GM23338 (cell line): Measurements from ENCODE around the gene ARMC5. TPM values are rescaled to one million over a fixed set of nuclear protein-coding genes. Genes with fewer than 3 reads are reported as not detected.

Experiments
- ATAC-seq: fragments of 200-7000 bp; cut with Tn5 transposase; 3 replicates; pipeline ENCODE4 v1.9.1; 2020
- DNase-seq: peaks from one replicate; pipeline ENCODE4 v3.0.0-alpha.2; 2015; ENCODE audit warnings: low spot score
- H2AFZ ChIP-seq: fragments of 200-600 bp; sonication (generic); 2 replicates; pipeline ENCODE4 v1.8.0; 2016; ENCODE audit warnings: antibody characterized with exemption, mild to moderate bottlenecking, moderate library complexity
- H3F3A ChIP-seq: fragments of 200-600 bp; sonication (generic); replicated peaks from 2 replicates; pipeline ENCODE4 v1.8.0; 2017; ENCODE audit warnings: antibody characterized with exemption, mixed run types, low read depth
- H3K27ac ChIP-seq: fragments of 200-600 bp; sonication (generic); 2 replicates; pipeline ENCODE4 v1.6.1; 2016; ENCODE audit warnings: low read depth
- H3K27me3 ChIP-seq: fragments of 200-600 bp; sonication (generic); 2 replicates; pipeline ENCODE4 v1.8.0; 2016; ENCODE audit warnings: mild to moderate bottlenecking, mixed run types, moderate library complexity; ENCODE audit not compliant: insufficient read depth
- H3K36me3 ChIP-seq: fragments of 200-600 bp; sonication (generic); 2 replicates; pipeline ENCODE4 v1.8.0; 2016; ENCODE audit warnings: mild to moderate bottlenecking; ENCODE audit not compliant: insufficient read depth
- H3K4me1 ChIP-seq: fragments of 200-600 bp; sonication (generic); 2 replicates; pipeline ENCODE4 v1.8.0; 2016; ENCODE audit warnings: mild to moderate bottlenecking, moderate library complexity; ENCODE audit not compliant: insufficient read depth
- H3K4me2 ChIP-seq: fragments of 200-600 bp; sonication (generic); 2 replicates; pipeline ENCODE4 v1.7.1; 2017; ENCODE audit warnings: mixed run types
- H3K4me3 ChIP-seq: fragments of 200-600 bp; sonication (generic); 2 replicates; pipeline ENCODE4 v1.6.1; 2016; ENCODE audit warnings: mixed run types
- H3K79me2 ChIP-seq: fragments of 200-600 bp; sonication (generic); replicated peaks from 2 replicates; pipeline ENCODE4 v1.8.0; 2017; ENCODE audit warnings: mild to moderate bottlenecking; ENCODE audit not compliant: insufficient read depth
- H3K9me2 ChIP-seq: fragments of 200-600 bp; sonication (generic); 2 replicates; pipeline ENCODE4 v1.8.0; 2017; ENCODE audit not compliant: insufficient read depth
- H4K20me1 ChIP-seq: fragments of 200-600 bp; sonication (generic); replicated peaks from 2 replicates; pipeline ENCODE4 v1.8.0; 2017; ENCODE audit warnings: mild to moderate bottlenecking; ENCODE audit not compliant: insufficient read depth
- H3K27ac Mint-ChIP-seq: 2 replicates; pipeline ENCODE4 v1.8.0; 2020; ENCODE audit warnings: inconsistent platforms, mild to moderate bottlenecking, moderate library complexity, mixed read lengths
- H3K27me3 Mint-ChIP-seq: 3 replicates; pipeline ENCODE4 v1.8.0; 2022; ENCODE audit warnings: low read depth, mild to moderate bottlenecking, moderate library complexity, mixed read lengths, inconsistent platforms; ENCODE audit not compliant: insufficient read depth, poor library complexity
- H3K36me3 Mint-ChIP-seq: 3 replicates; pipeline ENCODE4 v1.8.0; 2021; ENCODE audit warnings: low read depth, mild to moderate bottlenecking, inconsistent platforms, moderate library complexity, mixed read lengths
- H3K4me1 Mint-ChIP-seq: 3 replicates; pipeline ENCODE4 v1.8.0; 2020; ENCODE audit warnings: mild to moderate bottlenecking, inconsistent platforms, mixed read lengths
- H3K4me3 Mint-ChIP-seq: 3 replicates; pipeline ENCODE4 v1.8.0; 2021; ENCODE audit warnings: moderate library complexity, mild to moderate bottlenecking, inconsistent platforms, mixed read lengths
- H3K9me3 Mint-ChIP-seq: 3 replicates; pipeline ENCODE4 v1.8.0; 2020; ENCODE audit warnings: moderate library complexity, mild to moderate bottlenecking, inconsistent platforms, mixed read lengths
- CREB1 ChIP-seq: fragments of 250-450 bp; sonication (Bioruptor Pico); IDR thresholded peaks from 2 replicates; pipeline ENCODE4 v1.5.0; 2020; ENCODE audit warnings: low read depth, mild to moderate bottlenecking, moderate library complexity
- EZH2 ChIP-seq: fragments of 200-600 bp; sonication (generic); IDR thresholded peaks from one replicate; pipeline ENCODE4 v1.8.0; 2017; ENCODE audit warnings: antibody characterized with exemption, mild to moderate bottlenecking, low read depth; ENCODE audit not compliant: unreplicated experiment
- EZH2phosphoT487 ChIP-seq: fragments of 200-600 bp; sonication (generic); IDR thresholded peaks from one replicate; pipeline ENCODE4 v1.8.1; 2018; ENCODE audit warnings: antibody characterized with exemption; ENCODE audit not compliant: unreplicated experiment
- JUNB ChIP-seq: IDR thresholded peaks from one replicate; pipeline ENCODE4 v1.6.1; 2016; ENCODE audit warnings: antibody characterized with exemption; ENCODE audit not compliant: unreplicated experiment
- NANOG ChIP-seq: IDR thresholded peaks from 2 replicates; pipeline ENCODE4 v1.6.1; 2016; ENCODE audit warnings: antibody characterized with exemption, borderline replicate concordance
- POLR2AphosphoS5 ChIP-seq: IDR thresholded peaks from 2 replicates; pipeline ENCODE4 v1.6.1; 2016; ENCODE audit warnings: antibody characterized with exemption, low read depth
- STAT1 ChIP-seq: IDR thresholded peaks from one replicate; pipeline ENCODE4 v1.6.1; 2016; ENCODE audit warnings: antibody characterized with exemption; ENCODE audit not compliant: unreplicated experiment
- ZNF114 ChIP-seq: fragments of 250-450 bp; sonication (Bioruptor Pico); IDR thresholded peaks from 2 replicates; pipeline ENCODE4 v1.5.0; 2020; ENCODE audit warnings: mild to moderate bottlenecking, moderate library complexity
- ZNF331 ChIP-seq: fragments of 250-450 bp; sonication (Bioruptor Pico); IDR thresholded peaks from 2 replicates; pipeline ENCODE4 v1.5.0; 2020; ENCODE audit warnings: low read depth, mild to moderate bottlenecking, moderate library complexity
- ZNF462 ChIP-seq: fragments of 250-450 bp; sonication (Bioruptor Pico); IDR thresholded peaks from 2 replicates; pipeline ENCODE4 v1.5.0; 2020; ENCODE audit warnings: mild to moderate bottlenecking, moderate library complexity
- polyA plus RNA-seq: library from polyadenylated mRNA; unstranded; fragments of >200 nt; fragmentation: Nextera tagmentation; extraction: Ambion mirVana; gene quantifications from 2 replicates; pipeline ENCODE4 v1.2.1, GENCODE V29; 2016
- total RNA-seq: library from RNA; depleted of rRNA; stranded (reverse); fragments of >200 nt; shearing (Covaris generic); gene quantifications from 2 replicates; pipeline ENCODE4 v1.2.3, GENCODE V29; 2014
- TF ChIP-seq, protein P1 (sequence below), 2 experiments: fragments of 200-600 bp in 1 of 2; sonication (generic) in 1 of 2; conservative IDR thresholded peaks; 2 replicates each; pipeline versions ENCODE4 v1.5.1 to v1.6.1; 2016 to 2017; ENCODE audit warnings: antibody characterized with exemption in 2 of 2, low read depth in 2 of 2, mild to moderate bottlenecking in 2 of 2, moderate library complexity in 1 of 2
- TF ChIP-seq, protein P2 (sequence below): IDR thresholded peaks from 2 replicates; pipeline ENCODE4 v1.6.1; 2016; ENCODE audit warnings: antibody characterized with exemption

ARMC5 gene
- total and polyA plus RNA-seq, 2 experiments from 2014 or later: 5.9 to 11.3 TPM

GRCh38 chr16:31489298-31489564 is 29.9 kb downstream of the ARMC5 start (continued):
- TF ChIP-seq EZH2phosphoT487: no peak
- no peak for TF ChIP-seq EZH2
- TF ChIP-seq, protein P1, sequence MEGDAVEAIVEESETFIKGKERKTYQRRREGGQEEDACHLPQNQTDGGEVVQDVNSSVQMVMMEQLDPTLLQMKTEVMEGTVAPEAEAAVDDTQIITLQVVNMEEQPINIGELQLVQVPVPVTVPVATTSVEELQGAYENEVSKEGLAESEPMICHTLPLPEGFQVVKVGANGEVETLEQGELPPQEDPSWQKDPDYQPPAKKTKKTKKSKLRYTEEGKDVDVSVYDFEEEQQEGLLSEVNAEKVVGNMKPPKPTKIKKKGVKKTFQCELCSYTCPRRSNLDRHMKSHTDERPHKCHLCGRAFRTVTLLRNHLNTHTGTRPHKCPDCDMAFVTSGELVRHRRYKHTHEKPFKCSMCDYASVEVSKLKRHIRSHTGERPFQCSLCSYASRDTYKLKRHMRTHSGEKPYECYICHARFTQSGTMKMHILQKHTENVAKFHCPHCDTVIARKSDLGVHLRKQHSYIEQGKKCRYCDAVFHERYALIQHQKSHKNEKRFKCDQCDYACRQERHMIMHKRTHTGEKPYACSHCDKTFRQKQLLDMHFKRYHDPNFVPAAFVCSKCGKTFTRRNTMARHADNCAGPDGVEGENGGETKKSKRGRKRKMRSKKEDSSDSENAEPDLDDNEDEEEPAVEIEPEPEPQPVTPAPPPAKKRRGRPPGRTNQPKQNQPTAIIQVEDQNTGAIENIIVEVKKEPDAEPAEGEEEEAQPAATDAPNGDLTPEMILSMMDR (conservative IDR thresholded peaks at IDR 0.05; ENCODE audit: low read depth in 2 of 2): no peak

DNA sequence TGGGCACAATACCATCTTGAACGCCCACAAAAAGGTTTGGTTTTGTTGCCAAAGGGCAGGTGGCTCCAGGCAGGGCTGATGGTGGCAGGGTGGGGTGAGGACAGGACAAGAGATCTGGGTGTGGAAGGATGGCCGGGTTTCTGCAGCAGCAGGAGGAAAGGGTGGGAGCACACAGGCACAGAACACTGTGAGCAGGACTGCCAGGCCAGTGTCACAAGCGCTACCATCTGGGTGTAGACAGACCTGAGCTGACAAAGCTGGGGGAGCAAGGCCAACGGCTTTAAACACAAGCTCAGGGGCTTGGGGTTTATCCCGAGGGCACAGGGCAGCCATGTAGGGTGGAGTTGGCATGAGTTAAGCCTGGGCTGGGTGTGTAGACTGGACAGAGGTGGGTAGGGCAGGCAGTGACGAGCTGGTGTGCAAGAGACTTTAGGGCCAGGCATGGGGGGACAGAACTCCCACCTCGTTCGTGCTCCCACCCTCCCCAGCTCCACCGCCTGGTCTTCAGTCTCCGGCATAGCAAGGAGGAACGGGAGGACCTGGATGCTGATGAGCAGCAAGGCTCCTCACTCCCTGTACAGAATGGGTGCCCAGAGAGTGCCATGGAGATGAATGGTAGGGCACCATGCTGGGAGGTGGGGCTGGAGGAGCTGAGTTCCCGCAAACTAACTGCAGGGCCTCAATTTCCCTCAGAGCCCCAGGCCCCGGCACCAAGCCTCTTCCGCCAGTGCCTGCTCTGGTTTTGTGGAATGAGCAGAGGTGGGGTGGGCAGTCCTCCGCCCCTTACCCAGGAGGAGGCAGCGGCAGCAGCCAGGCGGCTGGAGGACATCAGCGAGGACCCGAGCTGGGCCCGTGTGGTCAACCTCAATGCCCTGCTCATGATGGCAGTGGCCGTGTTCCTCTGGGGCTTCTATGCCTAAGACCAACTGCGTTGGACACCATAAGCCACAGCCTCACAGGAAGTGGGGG is 30.6 kb downstream of the ARMC5 start:
- peaks cover 9% of the 10 kb centered on the region for H3K4me1 Mint-ChIP-seq
- H3K27me3 Mint-ChIP-seq: peaks cover 51% of the 10 kb centered on the region
- TF ChIP-seq, protein P1 (conservative IDR thresholded peaks at IDR 0.05; ENCODE audit: low read depth in 2 of 2): no peak
- TF ChIP-seq, protein P2, sequence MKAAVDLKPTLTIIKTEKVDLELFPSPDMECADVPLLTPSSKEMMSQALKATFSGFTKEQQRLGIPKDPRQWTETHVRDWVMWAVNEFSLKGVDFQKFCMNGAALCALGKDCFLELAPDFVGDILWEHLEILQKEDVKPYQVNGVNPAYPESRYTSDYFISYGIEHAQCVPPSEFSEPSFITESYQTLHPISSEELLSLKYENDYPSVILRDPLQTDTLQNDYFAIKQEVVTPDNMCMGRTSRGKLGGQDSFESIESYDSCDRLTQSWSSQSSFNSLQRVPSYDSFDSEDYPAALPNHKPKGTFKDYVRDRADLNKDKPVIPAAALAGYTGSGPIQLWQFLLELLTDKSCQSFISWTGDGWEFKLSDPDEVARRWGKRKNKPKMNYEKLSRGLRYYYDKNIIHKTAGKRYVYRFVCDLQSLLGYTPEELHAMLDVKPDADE: no peak
- TF ChIP-seq ZNF114 (no peak), STAT1 (no peak), ZNF331 (CRISPR knock-in tag) (no peak), JUNB (no peak), NANOG (no peak), CREB1 (CRISPR knock-in tag) (no peak), ZNF462 (CRISPR knock-in tag) (no peak), POLR2AphosphoS5 (no peak), EZH2phosphoT487 (no peak), EZH2 (no peak)

More for the DNA sequence above, 30.6 kb downstream of the ARMC5 start:
- DNase-seq: no peak
- Histone ChIP-seq H2AFZ (no peak overlapping the region), H3K4me3 (no peak overlapping the region), H3K79me2 (no peaks in the 10 kb centered on the region), H3K4me1 (no peaks in the 10 kb centered on the region), H3F3A (no peaks in the 10 kb centered on the region), H4K20me1 (no peaks in the 10 kb centered on the region), H3K36me3 (no peaks in the 10 kb centered on the region), H3K27me3 (peaks cover 55% of the 10 kb centered on the region), H3K9me2 (no peaks in the 10 kb centered on the region), H3K4me2 (no peak overlapping the region), H3K27ac (no peak overlapping the region)
- no peak overlapping the region for H3K27ac Mint-ChIP-seq
- no peaks in the 10 kb centered on the region; the same call in 2 of the 3 replicates for H3K9me3 Mint-ChIP-seq
- H3K36me3 Mint-ChIP-seq: peaks cover 29% of the 10 kb centered on the region
- ATAC-seq: no peak
- H3K4me3 Mint-ChIP-seq: peak overlapping the region; percentile 79; the same call in 1 of the 3 replicates
